ENCODE data around the gene VMO1.

Gene VMO1

DNA sequence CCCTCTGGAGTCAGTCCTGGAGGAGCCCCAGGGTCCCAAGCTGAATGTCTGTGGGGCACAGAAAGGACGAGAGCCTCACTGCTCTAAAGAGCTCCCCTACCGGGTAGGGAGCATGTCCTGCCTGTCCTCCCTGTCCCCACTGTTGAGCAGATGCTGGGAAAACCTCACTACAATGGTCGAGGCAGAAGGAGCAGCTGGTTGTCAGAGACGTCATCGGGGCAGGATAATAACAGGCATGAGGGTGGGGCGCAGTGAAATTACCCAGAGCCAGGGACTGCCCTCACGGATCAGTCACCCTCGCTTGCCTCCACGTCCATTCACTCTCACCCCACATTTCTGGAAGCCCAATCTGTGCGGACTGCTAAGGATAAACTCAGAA, 13.9 kb downstream of the VMO1 start:
- TF ChIP-seq, protein P1, sequence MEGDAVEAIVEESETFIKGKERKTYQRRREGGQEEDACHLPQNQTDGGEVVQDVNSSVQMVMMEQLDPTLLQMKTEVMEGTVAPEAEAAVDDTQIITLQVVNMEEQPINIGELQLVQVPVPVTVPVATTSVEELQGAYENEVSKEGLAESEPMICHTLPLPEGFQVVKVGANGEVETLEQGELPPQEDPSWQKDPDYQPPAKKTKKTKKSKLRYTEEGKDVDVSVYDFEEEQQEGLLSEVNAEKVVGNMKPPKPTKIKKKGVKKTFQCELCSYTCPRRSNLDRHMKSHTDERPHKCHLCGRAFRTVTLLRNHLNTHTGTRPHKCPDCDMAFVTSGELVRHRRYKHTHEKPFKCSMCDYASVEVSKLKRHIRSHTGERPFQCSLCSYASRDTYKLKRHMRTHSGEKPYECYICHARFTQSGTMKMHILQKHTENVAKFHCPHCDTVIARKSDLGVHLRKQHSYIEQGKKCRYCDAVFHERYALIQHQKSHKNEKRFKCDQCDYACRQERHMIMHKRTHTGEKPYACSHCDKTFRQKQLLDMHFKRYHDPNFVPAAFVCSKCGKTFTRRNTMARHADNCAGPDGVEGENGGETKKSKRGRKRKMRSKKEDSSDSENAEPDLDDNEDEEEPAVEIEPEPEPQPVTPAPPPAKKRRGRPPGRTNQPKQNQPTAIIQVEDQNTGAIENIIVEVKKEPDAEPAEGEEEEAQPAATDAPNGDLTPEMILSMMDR (IDR thresholded peaks at IDR 0.05; ENCODE audit: insufficient read depth, missing control alignments): no peak
- no peak for FAIRE-seq
- no peak for DNase-seq (ENCODE audit: insufficient read length, low spot score)

DNA sequence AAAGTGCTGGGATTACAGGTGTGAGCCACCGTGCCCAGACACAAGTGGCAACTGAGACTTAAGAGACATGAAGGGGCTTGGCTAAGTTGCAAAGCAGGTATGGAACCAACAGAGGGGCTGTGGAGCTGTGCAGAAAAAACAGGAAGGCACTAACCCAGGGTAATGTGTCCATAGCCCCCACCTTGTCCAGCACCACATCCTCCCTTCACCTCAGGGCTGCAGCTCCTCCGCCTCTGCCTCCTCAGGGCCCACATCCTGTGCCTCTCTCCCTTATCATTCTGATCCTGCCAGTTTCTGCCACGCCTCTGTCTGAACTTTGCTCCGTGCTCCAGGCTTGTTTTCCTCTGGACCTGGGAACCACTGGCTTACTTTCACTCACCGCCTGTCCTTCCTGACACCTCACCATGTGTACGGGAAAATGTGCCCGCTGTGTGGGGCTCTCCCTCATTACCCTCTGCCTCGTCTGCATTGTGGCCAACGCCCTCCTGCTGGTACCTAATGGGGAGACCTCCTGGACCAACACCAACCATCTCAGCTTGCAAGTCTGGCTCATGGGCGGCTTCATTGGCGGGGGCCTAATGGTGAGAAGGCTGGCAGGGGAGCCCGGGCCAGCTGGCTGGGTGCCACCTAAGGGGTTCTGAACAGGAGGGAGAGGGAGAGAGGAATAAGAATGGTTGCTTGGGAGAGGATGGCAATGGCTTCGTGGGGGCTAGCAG, 14.5 kb downstream of the VMO1 start, which contains the start of gene TM4SF5:
TSS of gene TM4SF5 (plus strand) at position 368 of the 716 bp plus-strand sequence. CDS start at position 405, 37 bp downstream.
- DNase-seq (ENCODE audit: insufficient read length, low spot score): no peak
- TF ChIP-seq, protein P1 (IDR thresholded peaks at IDR 0.05; ENCODE audit: insufficient read depth, missing control alignments): no peak

DNA sequence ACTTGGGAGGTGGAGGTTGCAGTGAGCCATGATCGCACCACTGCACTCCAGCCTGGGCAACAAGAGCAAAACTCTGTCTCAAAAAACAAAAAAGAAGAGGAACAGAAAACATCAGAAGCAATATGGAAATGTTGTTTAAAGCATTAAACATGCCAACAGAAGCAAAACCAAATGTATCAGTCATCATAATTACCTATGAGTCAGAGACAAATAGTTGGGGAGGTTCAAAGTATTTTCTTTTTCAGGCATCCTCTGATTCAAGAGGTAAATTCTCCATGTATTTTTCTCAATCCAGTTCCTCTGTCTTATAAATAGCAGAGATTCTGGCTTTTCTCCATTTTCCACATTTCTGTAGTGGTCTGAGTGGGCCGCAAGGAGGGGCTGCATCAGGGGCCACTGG, 16.5 kb downstream of the VMO1 start:
- TF ChIP-seq, protein P1 (IDR thresholded peaks at IDR 0.05; ENCODE audit: insufficient read depth, missing control alignments): no peak
- DNase-seq (ENCODE audit: insufficient read length, low spot score): no peak
- FAIRE-seq: no peak

More for the DNA sequence above, 14.5 kb downstream of the VMO1 start, which contains the start of gene TM4SF5:
- FAIRE-seq: no peak

DNA sequence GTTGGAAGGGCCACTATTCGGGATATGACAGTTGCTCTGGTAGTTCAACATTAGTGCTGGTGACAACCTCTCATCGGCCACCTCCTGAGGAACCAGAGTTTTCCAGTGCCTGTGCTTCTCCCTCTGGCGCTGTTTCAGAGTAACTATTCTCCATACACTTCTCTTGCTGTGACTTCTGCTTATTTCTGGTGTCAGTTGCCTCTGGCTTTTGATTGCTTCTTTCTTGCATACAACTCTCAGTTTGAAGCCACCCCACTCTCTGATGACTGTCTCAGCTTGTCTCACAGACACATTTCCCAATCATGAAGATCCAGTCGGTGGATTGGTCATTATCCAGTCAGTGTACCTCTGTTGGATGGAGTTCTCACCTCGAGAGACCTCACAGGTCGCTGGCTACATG, 17.9 kb downstream of the VMO1 start:
- DNase-seq (ENCODE audit: insufficient read length, low spot score): no peak
- TF ChIP-seq, protein P1 (IDR thresholded peaks at IDR 0.05; ENCODE audit: insufficient read depth, missing control alignments): no peak
- no peak for FAIRE-seq

DNA sequence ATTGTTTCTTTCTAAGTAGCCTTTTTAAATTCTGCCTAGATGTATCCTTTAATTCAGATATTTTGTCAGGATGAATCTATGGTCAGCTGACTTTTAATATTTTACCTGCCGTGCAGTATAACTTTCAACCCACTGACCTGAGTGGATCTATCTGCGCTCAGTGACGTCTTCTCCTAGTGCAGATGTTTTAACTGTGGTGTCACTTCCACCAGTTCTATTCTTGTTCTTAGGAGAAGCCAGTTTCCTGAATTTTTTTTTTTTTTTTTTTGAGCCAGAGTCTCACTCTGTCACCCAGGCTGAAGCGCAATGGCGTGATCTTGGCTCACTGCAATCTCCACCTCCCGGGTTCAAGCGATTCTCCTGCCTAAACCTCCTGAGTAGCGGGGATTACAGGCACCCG, 19.4 kb downstream of the VMO1 start:
- TF ChIP-seq, protein P1 (IDR thresholded peaks at IDR 0.05; ENCODE audit: insufficient read depth, missing control alignments): no peak
- FAIRE-seq: no peak
- no peak for DNase-seq (ENCODE audit: insufficient read length, low spot score)

DNA sequence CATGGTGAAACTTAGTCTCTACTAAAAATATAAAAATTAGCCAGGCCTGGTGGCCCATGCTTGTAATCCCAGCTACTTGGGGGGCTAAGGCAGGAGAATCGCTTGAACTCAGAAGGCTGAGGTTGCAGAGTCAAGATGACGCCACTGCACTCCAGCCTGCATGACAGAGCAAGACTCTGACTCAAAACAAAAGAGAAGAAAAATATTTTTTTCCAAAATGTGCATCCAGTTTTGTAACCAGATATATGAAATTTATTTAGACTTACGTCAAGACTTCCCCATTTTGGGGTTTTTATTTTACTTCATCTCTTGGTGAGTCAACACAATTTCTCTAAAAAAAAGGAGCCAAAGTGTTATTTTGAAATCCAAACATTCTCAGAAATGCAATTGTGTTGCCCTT, 20.0 kb downstream of the VMO1 start:
- DNase-seq (ENCODE audit: insufficient read length, low spot score) (no peak), FAIRE-seq (no peak)
- TF ChIP-seq, protein P1 (IDR thresholded peaks at IDR 0.05; ENCODE audit: insufficient read depth, missing control alignments): no peak

DNA sequence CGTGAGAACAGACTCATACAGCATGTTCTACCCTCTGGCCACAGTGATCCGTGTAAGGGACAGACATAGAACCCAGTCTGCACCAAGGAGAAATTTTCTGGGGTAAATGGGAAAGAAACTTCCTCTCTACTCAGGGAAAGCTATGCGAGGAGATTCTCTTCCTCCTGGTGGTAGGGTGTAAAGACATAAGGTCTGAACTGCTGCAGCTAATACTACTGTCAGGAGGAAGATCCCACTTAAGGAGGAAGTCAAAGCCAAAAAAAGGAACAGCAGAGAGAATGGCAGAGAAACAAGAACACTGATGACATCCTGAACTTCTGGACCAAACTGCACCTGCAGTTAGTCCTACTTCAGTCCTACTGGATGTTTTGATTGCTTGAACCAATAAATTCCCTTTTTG, 21.6 kb downstream of the VMO1 start:
- TF ChIP-seq, protein P1 (IDR thresholded peaks at IDR 0.05; ENCODE audit: insufficient read depth, missing control alignments): no peak
- FAIRE-seq: no peak
- no peak for DNase-seq (ENCODE audit: insufficient read length, low spot score)
